NCI-H774 (cell line): ENCODE measurements around the gene ADD1.
"Not testable (repeated sequence)": the region's sequence is repeated elsewhere in the genome, so short reads cannot be mapped to it uniquely, and the experiment has no call there.

Experiments
- DNase-seq: peaks from one replicate; lab custom pipeline; 2025; lab: John Stamatoyannopoulos, UW

The ADD1 gene

DNA sequence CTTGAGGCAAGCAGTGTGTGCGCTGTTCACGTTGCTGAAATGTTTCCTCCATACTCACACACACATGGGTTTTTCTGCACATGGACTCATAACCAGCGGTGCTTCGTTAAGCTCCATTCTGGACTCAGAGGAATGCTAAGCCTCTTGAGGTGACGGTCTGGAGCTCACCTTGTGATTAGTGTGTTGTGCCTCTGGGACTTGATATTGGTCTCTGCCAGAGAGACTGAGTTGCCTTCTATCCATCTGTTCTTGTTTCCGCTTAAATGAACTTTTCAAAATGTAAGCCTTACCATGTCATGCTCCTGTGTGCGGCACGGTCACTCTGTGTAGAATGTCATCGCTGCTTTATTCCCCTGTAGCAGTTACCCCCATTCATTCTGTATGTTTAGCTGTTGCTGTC, 42.5 kb downstream of the ADD1 start:
- DNase-seq: no peak

DNA sequence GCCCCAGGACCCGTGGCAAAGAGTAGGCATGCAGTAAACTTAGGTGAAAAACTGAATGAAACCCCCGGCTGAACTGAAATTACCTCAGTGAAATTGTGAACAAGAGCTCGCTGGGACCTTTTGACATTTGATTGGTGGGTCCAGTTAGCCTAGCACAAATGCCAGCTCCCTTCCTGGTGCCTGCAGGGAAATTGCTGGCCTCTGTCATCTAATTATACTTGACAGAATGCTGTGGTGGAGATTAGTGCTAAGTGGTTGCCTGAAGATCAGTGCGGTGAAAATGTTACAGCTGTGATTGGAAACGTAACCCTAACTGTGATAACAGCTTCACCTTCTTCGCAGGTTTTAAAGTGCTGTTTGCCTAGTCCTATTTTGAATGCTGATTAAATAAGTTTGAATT, 43.0 kb downstream of the ADD1 start:
- no peak for DNase-seq

DNA sequence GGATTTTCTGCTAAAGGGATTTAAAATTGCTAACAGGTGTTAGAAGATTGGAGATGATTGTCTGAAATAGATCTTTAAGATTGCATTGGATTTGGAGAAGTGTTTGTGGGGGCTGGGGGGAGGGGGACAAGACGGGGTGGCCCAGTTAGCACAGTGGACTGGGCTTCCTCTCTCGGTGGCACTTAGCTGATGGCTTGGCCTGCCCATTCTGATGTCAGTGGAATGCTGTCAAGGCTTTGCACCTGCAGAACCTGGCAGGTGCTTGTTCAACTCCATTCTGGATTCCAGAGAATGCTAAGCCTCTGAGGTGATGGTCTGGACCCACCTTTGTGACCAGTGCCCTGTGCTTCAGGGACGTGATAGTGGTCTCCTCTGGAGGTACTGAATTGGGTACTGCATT, 43.7 kb downstream of the ADD1 start:
- DNase-seq: no peak

DNA sequence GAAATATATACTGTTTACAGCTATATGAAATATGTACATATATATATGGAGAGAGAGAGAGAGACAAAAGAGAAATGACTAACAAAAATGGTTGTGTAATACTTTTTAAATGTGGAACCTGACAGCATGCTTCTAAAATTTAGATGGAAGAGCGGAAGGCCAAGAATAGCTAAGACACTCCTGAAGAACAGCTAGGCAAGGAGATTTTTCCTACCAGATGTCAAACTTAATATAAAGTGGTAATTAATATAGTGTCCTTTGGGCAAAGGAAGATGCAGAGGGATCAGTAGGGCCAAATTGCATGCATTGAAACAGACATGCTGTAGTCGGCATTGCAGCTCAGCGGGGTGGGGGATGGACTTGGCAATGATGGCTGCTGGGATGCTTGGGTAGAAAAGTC, 45.2 kb downstream of the ADD1 start:
- no peak for DNase-seq

DNA sequence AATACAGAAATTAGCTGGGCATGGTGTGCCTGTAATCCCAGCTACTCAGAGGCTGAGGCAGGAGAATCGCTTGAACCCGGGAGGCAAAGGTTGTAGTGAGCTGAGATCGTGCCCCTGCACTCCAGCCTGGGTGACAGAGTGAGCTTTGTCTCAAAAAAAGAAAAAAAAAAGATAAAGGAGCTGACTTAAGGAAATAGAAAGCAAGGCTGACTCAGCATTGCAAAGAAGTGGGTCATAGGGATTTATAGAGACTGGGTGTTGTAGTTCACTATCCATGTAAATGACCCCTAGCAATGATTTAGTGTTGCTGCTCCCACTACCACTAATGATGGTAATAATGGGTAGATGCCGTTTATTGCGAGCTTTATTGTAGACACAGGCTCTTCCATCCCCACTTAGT, 47.6 kb downstream of the ADD1 start:
- DNase-seq: no peak

DNA sequence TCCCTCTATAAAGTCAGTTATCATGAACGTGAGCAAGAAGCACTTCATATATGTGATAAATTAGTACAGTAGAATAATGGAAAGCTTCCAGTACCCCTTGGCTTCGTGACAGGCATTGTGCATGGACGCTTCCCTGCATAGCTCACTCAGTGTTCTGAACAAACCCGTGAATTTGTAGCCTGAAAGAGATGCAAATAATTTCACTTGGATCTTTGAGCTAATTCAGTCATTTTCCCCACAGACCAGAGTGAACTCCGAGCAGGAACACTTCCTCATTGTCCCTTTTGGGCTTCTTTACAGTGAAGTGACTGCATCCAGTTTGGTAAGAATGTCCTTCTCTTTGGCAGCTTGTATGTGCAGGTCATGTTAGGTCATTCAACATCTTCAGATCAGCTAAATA, 50.1 kb downstream of the ADD1 start:
- DNase-seq: no peak

DNA sequence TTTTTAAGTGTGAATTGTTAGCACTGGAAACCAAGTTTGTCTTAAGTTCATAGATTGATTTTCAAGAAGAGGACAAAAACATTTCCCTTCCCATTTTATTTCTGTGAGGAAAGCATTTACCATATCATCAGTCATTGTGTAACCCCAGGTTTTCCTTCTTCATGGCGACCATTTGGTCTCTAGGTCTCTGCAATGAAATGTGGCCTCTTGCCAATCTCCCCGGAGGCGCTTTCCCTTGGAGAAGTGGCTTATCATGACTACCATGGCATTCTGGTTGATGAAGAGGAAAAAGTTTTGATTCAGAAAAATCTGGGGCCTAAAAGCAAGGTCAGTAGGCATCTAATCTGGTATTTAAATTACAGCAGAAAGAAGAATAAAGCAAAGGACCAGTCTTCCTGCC, 54.4 kb downstream of the ADD1 start:
- DNase-seq: no peak

DNA sequence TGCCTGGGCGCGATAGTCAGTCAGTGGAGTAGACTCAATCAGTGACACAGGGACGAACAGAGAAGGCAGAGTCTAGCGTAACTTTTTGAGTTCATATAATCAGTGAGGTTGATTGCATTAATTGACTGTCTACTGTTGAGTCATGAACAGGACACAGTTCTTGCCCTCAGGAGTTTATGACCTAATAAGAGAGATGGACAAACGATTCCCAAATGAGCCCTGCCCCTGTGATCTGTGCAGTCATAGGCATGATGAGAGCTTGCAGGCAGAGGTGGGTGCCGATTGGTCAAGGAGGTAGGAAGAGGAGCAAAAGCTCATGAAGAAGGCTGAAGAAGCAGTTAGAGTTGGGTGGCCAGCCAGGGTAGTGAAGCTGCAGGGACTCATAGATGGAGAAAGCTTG, 57.1 kb downstream of the ADD1 start:
- no peak for DNase-seq

DNA sequence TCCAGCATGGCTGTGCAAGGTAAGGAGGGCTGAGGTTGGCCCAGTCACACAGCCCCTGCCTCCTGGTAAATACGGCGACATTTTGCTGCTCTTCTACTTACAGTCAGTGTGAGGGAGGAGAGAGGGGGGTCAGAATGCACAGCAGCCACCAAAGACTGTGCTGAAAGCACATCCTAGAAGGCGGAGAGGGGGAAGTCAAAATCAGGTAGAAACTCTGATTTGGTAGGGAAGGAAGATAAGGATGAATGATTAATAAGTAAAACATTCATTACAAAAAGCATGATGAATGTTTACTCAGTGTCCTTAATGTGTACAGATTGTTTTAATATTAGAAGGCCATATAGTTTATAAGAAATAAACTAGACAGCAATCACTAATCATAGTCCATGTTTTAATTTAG, 57.5 kb downstream of the ADD1 start:
- DNase-seq: no peak

DNA sequence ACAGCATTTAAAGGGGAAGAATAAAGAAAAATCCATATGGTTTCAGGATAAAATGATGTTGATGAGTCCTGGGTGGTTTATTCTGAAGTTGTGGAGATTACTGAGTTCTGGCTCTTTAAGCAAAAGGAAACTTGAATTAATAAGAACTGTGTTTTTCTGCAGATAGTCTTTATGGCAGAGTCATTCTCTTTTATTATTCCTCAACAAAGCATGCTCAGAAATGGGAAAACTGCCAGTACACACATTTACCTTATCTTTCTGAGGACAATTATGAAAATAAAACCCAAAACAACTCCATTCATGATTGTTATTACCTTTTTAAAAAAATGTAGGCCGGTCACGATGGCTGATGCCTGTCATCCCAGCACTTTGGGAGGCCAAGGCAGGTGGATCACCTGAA, 58.5 kb downstream of the ADD1 start:
- DNase-seq: no peak

DNA sequence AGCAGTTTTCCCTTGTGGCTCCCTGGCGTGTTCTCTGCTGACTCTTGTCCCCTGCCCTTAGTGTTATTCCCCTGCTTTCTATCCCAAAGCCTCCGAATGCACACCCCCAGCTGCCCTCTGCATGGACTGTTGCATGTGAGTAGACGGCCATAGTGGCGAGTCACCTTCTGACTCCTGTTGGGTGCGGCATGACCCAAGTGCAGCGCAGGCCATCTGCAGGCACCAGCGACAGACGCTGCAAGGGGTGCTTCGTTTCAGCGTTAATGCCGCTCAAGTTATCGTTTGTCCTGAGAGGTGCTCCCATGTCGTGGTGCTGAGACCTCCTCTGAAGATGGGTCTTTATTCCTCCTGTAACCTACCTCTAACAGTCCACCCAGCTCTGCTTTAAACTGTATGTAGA, 61.9 kb downstream of the ADD1 start:
- no peak for DNase-seq

DNA sequence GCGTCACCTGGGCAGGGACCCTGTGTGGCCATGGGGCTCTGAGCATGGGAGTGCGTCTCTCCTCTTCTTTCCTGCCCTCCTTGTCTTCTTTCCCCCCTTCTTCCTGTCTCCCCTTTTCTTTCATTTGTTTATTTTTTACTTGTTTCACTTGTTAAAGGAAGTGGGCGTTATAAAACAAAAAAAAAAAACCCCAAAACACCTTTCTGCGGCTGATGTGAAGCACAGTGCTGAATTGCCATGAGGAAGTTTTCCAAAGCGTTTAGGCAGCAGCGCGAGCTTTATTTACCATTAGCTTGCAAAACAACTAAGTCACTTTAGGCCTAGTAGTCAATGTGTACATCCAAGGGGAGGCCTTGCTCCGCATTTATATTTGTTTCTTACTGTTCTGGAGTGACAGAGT, 62.6 kb downstream of the ADD1 start:
- no peak for DNase-seq

DNA sequence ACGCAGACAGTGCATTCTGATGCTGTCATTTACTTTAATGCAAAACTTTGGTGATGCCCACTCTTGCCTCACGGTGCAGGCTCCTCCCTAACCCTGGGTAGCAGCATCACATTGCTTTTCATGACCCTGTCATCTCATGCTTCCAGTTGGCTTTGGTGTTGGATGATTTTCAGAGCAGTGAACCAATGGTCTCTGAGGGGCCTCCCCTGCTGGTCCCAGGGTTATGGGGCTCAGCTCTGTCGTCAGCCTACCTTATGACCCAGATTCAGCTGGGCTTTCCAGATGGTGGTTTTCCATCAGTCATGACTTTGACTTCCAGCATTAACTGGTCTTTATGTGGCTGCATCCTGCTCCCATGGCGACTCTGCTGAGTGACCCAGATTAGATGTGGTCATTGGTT, 63.6 kb downstream of the ADD1 start:
- no peak for DNase-seq

DNA sequence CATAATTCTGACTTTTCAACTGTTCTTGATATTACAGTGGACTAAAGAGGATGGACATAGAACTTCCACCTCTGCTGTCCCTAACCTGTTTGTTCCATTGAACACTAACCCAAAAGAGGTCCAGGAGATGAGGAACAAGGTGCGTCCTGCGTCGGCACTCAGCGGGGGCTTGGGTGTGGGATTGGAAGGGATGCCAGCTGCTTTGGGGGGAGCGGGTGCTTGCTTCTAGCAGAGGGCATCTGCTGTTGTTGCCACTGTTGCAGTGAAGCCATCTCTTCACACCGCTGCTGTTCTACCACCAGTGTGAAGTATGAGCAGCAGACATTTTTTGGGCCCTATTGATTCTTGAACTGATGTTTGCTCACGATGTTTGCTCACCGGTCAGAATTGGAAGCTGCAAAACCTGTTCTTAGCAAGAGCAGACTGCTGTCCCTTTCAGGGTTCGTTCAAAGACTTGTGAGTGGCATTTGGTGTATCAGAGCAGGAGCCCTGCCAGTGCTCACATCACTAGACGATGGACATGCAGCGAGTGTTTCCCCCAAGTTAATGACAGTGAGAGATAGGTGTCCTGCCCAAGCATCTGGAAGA, 64.2 kb downstream of the ADD1 start:
- DNase-seq: peak; percentile 29

DNA sequence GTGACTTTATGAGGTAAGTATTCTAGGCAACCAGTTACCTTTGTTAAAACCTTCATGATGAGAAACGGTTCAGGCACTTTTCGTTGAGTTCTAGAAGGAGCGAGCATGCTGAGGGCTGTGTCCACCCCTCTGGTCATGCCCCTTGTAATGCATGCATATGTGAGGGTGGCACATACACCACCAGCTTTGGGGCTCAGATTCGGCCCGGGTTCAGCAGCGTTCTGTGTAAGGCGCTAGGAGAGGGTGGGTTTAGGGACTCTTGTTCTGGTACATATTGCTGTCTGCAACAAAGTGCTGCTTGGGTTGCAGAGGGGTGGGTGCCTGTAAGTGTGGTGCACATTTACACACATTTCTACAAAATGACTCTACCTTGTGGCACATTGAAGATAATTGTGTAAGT, 65.0 kb downstream of the ADD1 start:
- DNase-seq: no peak

DNA sequence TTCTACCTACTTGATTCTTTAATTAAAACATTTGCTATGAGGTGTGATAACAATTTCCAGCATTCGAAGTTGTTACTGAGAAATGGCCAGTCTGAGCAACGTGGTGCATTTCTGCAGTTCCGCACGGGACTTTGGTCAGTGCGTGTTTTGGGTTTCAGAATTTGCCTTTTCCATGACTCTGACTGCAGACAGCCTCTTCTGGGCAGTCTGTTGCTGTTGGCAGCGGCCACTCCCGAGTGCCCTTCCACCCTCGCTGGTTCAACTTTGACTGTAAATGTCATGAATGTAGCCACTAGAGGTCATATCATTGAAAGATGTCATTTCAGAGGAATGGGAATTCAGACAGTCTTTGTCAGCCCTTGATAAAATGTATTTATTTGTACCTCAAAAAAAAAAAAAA, 65.9 kb downstream of the ADD1 start:
- no peak for DNase-seq

DNA sequence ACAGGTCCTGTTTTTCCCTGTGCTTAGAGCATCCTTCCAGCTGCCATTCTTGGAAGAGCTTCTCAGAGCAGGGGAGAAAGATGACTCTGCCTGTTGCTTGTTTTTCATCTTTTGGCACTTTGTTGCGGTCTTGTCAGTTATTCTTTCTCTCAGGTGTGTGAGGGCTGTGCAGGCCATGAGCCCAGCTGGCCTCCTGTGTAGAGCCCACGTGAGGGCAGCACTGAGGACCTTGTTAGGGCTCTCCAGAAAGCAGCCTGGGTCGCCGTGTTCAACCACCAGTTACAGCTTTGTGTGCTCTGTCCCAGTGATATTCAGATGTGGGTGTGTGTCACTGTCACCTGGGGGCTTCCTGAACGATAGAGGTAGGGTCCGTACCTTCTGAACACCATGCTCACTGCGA, 66.8 kb downstream of the ADD1 start:
- no peak for DNase-seq

DNA sequence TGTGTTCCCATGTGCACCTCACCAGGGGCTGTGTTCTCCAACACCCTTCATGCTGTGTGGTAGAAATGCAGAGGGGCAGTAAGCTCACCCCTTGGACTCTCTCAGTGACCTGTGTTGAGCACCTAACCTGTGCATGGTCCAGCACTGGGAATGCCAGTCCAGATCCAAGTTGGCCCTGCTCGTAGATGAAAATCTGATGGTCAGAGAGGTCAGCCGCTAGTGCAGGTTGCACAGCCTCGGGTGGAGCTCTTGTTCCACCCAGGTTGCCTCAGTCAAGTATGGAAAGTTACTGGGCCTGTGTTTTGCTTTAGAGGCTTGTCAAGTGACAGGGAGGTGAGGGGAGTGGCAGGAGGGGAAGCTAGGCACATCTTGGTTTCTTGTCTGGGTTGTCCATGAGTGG, 68.2 kb downstream of the ADD1 start:
- DNase-seq: no peak

DNA sequence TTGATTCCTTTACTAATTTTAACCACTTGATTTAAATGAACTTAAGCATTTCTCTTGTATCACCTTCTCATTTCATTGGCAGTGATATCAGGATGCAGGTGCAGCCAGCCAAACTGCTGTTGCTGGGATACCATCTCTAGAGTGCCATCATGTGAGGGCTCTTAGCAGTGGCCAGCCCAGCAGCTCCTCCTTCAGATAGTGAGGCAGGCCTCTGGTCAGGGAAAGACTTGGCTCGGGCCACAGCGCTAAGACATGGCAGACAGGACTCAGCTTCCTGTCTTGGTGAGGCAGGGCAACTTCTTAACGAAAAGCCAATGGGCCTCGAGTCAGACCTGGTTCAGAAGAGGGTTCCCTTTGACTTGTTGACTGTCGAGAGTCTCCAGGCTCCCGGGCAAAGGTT, 69.5 kb downstream of the ADD1 start:
- no peak for DNase-seq

DNA sequence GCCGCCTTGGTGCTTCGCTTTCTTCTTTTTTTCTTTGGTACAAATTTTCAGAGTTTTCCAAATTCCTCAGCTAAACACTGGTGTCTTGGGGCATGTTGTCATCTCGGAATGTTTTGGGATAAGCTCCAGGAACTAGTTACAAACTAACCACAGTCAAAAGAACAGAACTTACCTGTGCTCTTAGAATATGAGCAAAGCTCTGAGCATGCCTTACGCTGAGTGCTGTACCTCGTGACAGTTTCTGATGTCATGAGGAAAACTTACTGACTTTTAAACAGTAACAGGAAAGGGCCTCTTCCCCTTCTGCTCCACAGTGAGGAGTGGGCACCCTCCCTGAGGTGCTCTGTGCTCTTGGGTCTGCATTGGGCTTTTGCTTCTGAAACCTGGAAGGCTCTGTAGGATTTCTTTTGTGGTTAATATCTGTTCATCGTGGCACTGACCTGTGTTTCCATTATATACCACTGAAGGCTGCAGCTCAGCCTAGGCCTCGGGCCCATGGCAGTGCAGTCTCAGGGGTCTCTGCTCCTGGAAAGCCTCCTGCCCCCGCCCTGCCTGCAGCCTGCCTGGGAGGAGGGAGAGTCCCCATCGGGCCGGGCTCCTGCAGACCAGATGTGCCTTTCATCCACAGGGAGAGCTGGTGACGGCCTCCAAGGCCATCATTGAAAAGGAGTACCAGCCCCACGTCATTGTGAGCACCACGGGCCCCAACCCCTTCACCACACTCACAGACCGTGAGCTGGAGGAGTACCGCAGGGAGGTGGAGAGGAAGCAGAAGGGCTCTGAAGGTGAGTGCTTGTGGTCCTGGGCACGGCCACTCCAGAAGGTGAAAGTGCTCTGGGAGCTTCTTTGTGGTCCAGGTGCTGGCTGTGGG, 70.8 kb downstream of the ADD1 start:
- DNase-seq: no peak

DNA sequence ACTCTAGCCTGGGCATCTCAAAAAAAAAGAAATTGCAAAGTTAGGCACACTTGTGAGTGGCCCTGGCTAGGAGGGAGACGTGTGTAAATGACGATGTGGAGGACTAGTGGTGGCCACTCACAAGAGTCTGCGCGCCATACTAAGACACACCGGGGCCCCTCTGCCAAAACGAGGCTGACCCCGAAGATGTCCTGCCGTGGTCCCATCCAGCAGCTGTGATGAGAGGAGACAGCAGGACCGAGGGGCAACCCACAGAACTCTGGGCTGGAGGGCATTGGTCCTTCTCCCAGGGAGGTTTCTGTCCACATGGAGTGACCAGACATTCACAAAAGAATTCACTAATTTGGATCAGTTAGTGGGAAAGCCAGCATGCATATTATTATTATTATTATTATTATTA, 72.1 kb downstream of the ADD1 start:
- no peak for DNase-seq

DNA sequence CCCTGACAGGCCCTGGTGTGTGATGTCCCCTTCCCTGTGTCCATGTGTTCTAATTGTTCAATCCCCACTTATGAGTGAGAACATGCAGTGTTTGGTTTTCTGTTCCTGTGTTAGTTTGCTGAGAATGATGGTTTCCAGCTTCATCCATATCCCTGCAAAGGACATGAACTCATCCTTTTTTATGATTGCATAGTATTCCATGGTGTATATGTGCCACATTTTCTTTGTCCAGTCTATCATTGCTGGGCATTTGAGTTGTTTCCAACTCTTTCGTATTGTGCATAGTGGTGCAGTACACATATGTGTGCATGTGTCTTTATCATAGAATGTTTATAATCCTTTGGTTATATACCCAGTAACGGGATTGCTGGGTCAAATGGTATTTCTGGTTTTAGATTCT, 73.1 kb downstream of the ADD1 start:
- not testable (repeated sequence) for DNase-seq

DNA sequence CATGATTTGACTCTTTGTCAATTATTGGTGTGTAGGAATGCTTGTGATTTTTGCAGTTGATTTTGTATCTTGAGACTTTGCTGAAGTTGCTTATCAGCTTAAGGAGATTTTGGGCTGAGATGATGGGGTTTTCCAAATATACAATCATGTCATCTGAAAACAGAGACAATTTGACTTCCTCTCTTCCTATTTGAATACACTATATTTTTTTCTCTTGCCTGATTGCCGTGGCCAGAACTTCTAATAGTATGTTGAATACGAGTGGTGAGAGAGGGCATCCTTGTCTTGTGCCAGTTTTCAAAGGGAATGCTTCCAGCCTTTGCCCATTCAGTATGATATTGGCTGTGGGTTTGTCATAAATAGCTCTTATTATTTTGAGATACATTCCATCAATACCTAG, 74.7 kb downstream of the ADD1 start:
- DNase-seq: not testable (repeated sequence)

DNA sequence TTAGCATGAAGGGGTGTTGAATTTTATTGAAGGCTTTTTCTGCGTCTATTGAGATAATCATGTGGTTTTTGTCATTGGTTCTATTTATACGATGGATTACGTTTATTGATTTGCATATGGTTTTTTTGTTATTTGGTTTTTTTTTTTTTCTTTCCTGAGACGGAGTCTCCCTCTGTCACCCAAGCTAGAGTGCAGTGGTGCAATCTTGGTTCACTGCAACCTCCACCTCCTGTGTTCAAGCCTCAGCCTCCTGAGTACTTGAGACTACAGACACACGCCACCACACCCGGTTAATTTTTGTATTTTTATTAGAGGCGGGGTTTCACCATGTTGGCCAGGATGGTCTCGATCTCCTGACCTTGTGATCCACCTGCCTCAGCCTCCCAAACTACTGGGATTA, 75.1 kb downstream of the ADD1 start:
- DNase-seq: not testable (repeated sequence)
